Measurements from ENCODE around the gene CCDC13. TPM values are rescaled to one million over a fixed set of nuclear protein-coding genes. Genes with fewer than 3 reads are reported as not detected.

Gene CCDC13
- total RNA-seq, 6 experiments from 2014 or later: 1.2 to 2.5 (median 1.6) TPM

DNA sequence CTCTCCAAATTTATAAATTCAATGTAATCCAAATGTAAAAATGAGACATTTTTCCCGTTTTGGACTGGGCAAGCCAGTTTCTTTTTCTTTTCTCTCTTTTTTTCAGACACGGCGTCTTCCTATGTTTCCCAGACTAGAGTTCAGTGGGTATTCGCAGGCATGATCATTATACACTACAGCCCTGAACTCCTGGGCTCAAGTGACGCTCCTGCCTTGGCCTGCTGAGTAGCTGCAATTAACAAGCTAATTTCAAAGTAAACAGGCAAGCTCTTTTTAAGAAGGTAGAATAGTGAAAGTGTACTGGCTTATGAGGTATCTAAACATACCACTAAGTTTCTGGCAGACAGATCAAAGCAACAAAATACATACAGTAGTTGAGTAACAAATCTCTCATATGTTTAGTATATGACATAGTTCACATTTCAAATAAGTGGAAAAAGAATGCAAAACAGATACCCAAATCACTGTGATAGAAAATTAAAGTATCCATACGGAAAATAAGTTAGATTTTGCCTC, 17.7 kb upstream of the CCDC13 start:
- DNase-seq: no peak
- ATAC-seq: no peak
- H3K4me3 ChIP-seq: no peak overlapping the region
- no peaks in the 10 kb centered on the region for H3K9me3 ChIP-seq
- intact Hi-C loops (cut with DNase I): no loop called here
- no peak overlapping the region for H3K27ac ChIP-seq
- peaks cover 0 to 18% (median 5%) of the 10 kb centered on the region in 4 donors for H3K4me1 ChIP-seq
- 71% methylated on average over 5 of the region's 6 CpGs for WGBS (ENCODE audit: insufficient coverage, low coverage, low lambda C conversion rate, missing lambda C conversion rate)
- H3K27me3 ChIP-seq: no peaks in the 10 kb centered on the region
- peaks cover 4 to 52% (median 16%) of the 10 kb centered on the region in 4 donors for H3K36me3 ChIP-seq
- TF ChIP-seq POLR2A (IDR thresholded peaks at IDR 0.05): no peak
- TF ChIP-seq, protein P1, sequence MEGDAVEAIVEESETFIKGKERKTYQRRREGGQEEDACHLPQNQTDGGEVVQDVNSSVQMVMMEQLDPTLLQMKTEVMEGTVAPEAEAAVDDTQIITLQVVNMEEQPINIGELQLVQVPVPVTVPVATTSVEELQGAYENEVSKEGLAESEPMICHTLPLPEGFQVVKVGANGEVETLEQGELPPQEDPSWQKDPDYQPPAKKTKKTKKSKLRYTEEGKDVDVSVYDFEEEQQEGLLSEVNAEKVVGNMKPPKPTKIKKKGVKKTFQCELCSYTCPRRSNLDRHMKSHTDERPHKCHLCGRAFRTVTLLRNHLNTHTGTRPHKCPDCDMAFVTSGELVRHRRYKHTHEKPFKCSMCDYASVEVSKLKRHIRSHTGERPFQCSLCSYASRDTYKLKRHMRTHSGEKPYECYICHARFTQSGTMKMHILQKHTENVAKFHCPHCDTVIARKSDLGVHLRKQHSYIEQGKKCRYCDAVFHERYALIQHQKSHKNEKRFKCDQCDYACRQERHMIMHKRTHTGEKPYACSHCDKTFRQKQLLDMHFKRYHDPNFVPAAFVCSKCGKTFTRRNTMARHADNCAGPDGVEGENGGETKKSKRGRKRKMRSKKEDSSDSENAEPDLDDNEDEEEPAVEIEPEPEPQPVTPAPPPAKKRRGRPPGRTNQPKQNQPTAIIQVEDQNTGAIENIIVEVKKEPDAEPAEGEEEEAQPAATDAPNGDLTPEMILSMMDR (IDR thresholded peaks at IDR 0.05): no peak

DNA sequence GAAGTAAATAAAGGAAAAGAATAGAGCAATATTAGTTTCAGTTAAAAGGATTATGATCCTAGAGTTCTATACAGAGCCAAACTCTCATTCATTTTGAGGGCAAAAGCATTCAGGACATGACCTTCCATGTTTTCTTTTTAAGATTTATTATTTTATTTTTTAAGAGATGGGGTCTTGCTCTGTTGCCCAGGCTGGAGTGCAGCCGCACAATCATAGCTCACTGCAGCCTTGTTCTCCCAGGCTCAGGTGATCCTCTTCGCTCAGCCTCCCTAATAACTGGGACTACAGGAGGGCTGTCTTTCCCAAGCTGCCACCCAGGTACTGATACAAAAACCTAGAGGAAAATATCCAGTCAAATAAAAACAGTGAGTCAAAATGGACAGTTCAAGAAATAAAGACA, 13.6 kb upstream of the CCDC13 start:
- H3K4me3 ChIP-seq: no peak overlapping the region
- peaks cover 0 to 45% (median 16%) of the 10 kb centered on the region in 4 donors for H3K36me3 ChIP-seq
- H3K27ac ChIP-seq: no peak overlapping the region
- H3K9me3 ChIP-seq: no peaks in the 10 kb centered on the region
- TF ChIP-seq POLR2A (IDR thresholded peaks at IDR 0.05): no peak
- TF ChIP-seq, protein P1 (IDR thresholded peaks at IDR 0.05): no peak
- intact Hi-C loops (cut with DNase I): no loop called here
- no peaks in the 10 kb centered on the region for H3K27me3 ChIP-seq
- 100% methylated on average over 2 of the region's 2 CpGs for WGBS (ENCODE audit: insufficient coverage, low coverage, low lambda C conversion rate, missing lambda C conversion rate)
- no peak for ATAC-seq
- no peak for DNase-seq
- peaks cover 0 to 50% (median 13%) of the 10 kb centered on the region in 4 donors for H3K4me1 ChIP-seq

DNA sequence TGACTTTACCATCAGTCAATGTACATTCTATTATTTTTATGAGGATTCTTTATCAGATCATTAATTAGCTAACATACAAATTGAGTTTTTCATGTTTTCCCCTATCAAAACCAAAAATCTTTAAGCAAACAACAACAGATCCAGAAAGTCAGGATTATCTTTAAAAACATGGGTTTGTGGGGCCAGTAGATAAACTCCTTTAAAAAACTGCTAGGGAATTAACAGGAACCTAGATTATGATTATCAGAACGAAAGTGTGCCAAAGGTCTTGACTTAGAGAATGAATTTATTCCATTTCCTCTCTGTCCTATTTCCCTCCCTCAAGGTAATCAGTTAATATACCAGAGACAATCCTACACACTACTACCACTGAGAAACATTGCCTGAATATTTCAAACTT, 13.2 kb upstream of the CCDC13 start:
- ATAC-seq (peak in 2 of 4 donors; percentile 38 to 39), DNase-seq (no peak)
- Histone ChIP-seq H3K36me3 (peaks cover 0 to 41% (median 16%) of the 10 kb centered on the region in 4 donors), H3K9me3 (no peaks in the 10 kb centered on the region), H3K27ac (peak overlapping the region in 1 of 3 donors; percentile 2), H3K27me3 (no peaks in the 10 kb centered on the region), H3K4me1 (peaks cover 0 to 54% (median 15%) of the 10 kb centered on the region in 4 donors), H3K4me3 (no peak overlapping the region)
- intact Hi-C loops (cut with DNase I): no loop called here
- WGBS (ENCODE audit: insufficient coverage, low coverage, low lambda C conversion rate, missing lambda C conversion rate): 27% methylated on average over 1 of the region's 1 CpG
- no peak for TF ChIP-seq POLR2A (IDR thresholded peaks at IDR 0.05)
- TF ChIP-seq, protein P1 (IDR thresholded peaks at IDR 0.05): no peak

DNA sequence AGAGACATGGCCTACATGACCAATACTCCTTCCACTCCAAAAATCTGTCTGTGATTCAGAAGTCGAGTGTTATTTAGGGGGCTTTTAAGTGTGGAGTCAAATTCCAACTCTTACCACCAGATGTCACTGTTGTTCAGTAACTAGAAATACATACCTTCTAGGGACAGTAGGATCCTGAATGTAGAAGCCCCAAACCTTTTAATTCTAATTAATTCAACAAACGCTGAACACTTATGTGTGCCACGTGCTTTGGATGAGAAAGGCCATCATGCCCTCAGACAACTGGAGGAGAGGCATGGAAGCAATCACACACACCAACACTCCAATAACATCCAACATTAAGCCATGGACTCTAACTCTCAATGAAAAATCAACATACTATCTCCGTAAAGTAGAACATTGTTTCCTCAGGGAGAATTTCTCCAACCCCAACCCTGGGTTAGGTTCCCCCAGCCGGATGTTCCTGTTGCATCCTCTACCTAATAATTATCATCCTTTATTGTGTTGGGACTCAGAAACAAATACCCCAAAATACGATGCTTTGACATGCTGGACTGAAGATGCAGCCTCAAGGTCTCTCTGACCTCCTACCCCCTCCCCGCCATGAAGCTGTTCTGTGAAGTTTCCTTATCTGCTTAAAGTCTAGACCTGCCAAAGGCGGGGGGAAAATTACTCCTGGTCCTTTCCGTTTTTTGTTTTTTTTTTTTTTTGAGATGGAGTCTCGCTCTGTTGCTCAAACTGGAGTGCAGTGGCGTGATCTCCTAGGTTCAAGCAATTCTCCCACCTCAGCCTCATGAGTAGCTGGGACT, 8.0 kb upstream of the CCDC13 start:
- ATAC-seq: peak; percentile 48 to 62 (median 55)
- WGBS (ENCODE audit: insufficient coverage, low coverage, low lambda C conversion rate, missing lambda C conversion rate): 32% methylated on average over 8 of the region's 11 CpGs

More for the DNA sequence above, 8.0 kb upstream of the CCDC13 start:
- no peak for TF ChIP-seq POLR2A (IDR thresholded peaks at IDR 0.05)
- TF ChIP-seq, protein P1 (IDR thresholded peaks at IDR 0.05): peak; percentile 69 to 87 (median 78)
- H3K4me3 ChIP-seq: no peak overlapping the region
- no peaks in the 10 kb centered on the region for H3K27me3 ChIP-seq
- H3K9me3 ChIP-seq: no peaks in the 10 kb centered on the region
- H3K36me3 ChIP-seq: peaks cover 0 to 16% (median 9%) of the 10 kb centered on the region in 4 donors
- no peak for DNase-seq
- peaks cover 0 to 72% (median 24%) of the 10 kb centered on the region in 4 donors for H3K4me1 ChIP-seq
- H3K27ac ChIP-seq: peak overlapping the region; percentile 70 to 94 (median 91)
- intact Hi-C loops (cut with DNase I): no loop called here

All from right lobe of liver (tissue), 6 donors.